Esophagus muscularis mucosa (tissue), 4 donors: Measurements from ENCODE around the gene UTS2B. TPM values are rescaled to one million over a fixed set of nuclear protein-coding genes. Genes with fewer than 3 reads are reported as not detected.

ENCODE experiments used
- DNase-seq: peaks from one replicate; pipeline ENCODE4 v3.0.0-alpha.2; 2017; ENCODE audit errors: extremely low spot score
- H3K27ac ChIP-seq, 4 donors: fragments of 200-600 bp; sonication (generic); replicated peaks in 1 of 4; 1 replicate in 3 of 4; 2 replicates in 1 of 4; pipeline ENCODE4 v1.5.1; 2016 to 2019; ENCODE audit warnings: mild to moderate bottlenecking in 1 of 4
- H3K27me3 ChIP-seq, 4 donors: fragments of 200-600 bp; sonication (generic); one replicate each; pipeline versions ENCODE4 v1.5.1 to v1.6.0; 2016 to 2019
- H3K36me3 ChIP-seq, 4 donors: fragments of 200-600 bp; sonication (generic); one replicate each; pipeline ENCODE4 v1.5.1; 2016 to 2019
- H3K4me1 ChIP-seq, 4 donors: fragments of 200-600 bp; sonication (generic); one replicate each; pipeline ENCODE4 v1.5.1; 2016 to 2019
- H3K4me3 ChIP-seq, 4 donors: fragments of 200-600 bp; sonication (generic); 1 replicate in 2 of 4; 2 replicates in 2 of 4; pipeline ENCODE4 v1.5.1; 2016 to 2019; ENCODE audit warnings: mild to moderate bottlenecking in 4 of 4, moderate library complexity in 1 of 4
- H3K9me3 ChIP-seq, 4 donors: fragments of 200-600 bp; sonication (generic); 1 replicate in 3 of 4; 2 replicates in 1 of 4; pipeline ENCODE4 v1.5.1; 2016 to 2019
- EP300 ChIP-seq: sonication (generic); formaldehyde crosslinking; IDR thresholded peaks from one replicate; pipeline ENCODE4 v1.6.1; 2017; ENCODE audit warnings: antibody characterized with exemption
- POLR2A ChIP-seq: fragments of 450-650 bp; IDR thresholded peaks from one replicate; pipeline ENCODE4 v1.6.1; 2017; ENCODE audit warnings: antibody characterized with exemption, moderate library complexity, mild to moderate bottlenecking, low read depth
- POLR2AphosphoS5 ChIP-seq, 2 donors: sonication (generic); formaldehyde crosslinking; IDR thresholded peaks; one replicate each; pipeline ENCODE4 v1.6.1; 2017; ENCODE audit warnings: antibody characterized with exemption in 2 of 2
- WGBS: methylation state at CpG from one replicate; pipeline ENCODE4 v1.1.5; 2018; 5-methylcytosine and 5-hydroxymethylcytosine counted together
- intact Hi-C: fragments of 100-400 bp; cut with DNase I; formaldehyde crosslinking; loops from one replicate; pipeline ENCODE4 v1.15.1; 2023
- total RNA-seq, 4 donors: library from RNA; depleted of rRNA; stranded (reverse); fragments of >200 nt; gene quantifications; one replicate each; pipeline versions ENCODE4 v1.1.0 to v1.2.1, GENCODE V29; 2016
- TF ChIP-seq, protein P1 (sequence below), 3 experiments: fragments of 200-600 bp in 2 of 3; fragments of 450-650 bp in 1 of 3; sonication (generic) in 2 of 3; IDR thresholded peaks; one replicate each; pipeline ENCODE4 v1.5.1; 2017 to 2019; ENCODE audit warnings: antibody characterized with exemption in 3 of 3, mild to moderate bottlenecking in 2 of 3, moderate library complexity in 1 of 3

The UTS2B gene
- total RNA-seq, 4 donors from 2014 or later = 0.65 to 1.2 TPM; not detected in 2

DNA sequence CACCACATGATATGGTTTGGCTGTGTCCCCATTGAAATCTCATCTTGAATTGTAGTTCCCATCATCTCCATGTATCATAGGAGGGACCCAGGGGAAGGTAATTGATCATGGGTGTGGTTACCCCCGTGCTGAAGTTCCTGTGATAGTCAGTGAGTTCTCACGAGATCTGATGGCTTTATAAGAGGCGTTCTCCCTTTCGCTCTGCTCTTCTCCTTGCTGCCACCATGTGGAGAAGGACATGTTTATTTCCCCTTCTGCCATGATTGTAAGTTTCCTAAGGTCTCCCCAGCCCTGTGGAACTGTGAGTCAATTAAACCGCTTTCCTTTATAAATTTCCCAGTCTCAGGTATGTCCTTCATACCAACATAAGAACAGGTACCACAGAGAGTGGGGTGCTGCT, 109.4 kb downstream of the UTS2B start:
- WGBS = 78% methylated on average over 5 of the region's 5 CpGs
- no peak for DNase-seq

DNA sequence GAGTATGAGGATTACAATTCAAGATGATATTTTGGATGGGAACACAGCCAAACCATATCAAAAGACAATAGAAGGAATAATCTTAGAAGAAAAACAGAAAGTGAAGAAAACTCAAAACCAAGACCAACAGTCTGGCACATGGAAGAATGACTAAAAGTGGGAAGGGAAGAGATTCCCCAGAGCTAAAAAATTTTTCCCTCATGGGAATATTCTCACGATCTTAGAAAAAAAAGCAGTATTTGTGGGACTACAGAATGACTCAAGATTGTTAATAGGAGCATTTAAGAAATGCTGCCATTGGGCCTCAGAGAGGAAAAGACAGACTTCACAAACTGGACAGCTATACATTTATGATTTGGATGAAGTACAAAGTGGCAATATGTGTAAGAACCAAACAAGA, 113.0 kb downstream of the UTS2B start:
- intact Hi-C loops = no loop called here
- Histone ChIP-seq H3K4me1 (no peaks in the 10 kb centered on the region), H3K27ac (no peak overlapping the region), H3K36me3 (no peaks in the 10 kb centered on the region), H3K4me3 (no peak overlapping the region), H3K9me3 (no peaks in the 10 kb centered on the region), H3K27me3 (no peaks in the 10 kb centered on the region)
- WGBS = 73% methylated on average over 1 of the region's 1 CpG
- TF ChIP-seq, protein P1, sequence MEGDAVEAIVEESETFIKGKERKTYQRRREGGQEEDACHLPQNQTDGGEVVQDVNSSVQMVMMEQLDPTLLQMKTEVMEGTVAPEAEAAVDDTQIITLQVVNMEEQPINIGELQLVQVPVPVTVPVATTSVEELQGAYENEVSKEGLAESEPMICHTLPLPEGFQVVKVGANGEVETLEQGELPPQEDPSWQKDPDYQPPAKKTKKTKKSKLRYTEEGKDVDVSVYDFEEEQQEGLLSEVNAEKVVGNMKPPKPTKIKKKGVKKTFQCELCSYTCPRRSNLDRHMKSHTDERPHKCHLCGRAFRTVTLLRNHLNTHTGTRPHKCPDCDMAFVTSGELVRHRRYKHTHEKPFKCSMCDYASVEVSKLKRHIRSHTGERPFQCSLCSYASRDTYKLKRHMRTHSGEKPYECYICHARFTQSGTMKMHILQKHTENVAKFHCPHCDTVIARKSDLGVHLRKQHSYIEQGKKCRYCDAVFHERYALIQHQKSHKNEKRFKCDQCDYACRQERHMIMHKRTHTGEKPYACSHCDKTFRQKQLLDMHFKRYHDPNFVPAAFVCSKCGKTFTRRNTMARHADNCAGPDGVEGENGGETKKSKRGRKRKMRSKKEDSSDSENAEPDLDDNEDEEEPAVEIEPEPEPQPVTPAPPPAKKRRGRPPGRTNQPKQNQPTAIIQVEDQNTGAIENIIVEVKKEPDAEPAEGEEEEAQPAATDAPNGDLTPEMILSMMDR (IDR thresholded peaks at IDR 0.05) = no peak
- TF ChIP-seq POLR2AphosphoS5 (IDR thresholded peaks at IDR 0.05) = no peak
- TF ChIP-seq POLR2A = no peak
- no peak for TF ChIP-seq EP300
- no peak for DNase-seq

More for the DNA sequence above, 109.4 kb downstream of the UTS2B start:
- no peaks in the 10 kb centered on the region for H3K27me3 ChIP-seq
- no peaks in the 10 kb centered on the region for H3K4me1 ChIP-seq
- intact Hi-C loops = no loop called here
- no peaks in the 10 kb centered on the region for H3K36me3 ChIP-seq
- no peak overlapping the region for H3K27ac ChIP-seq
- no peaks in the 10 kb centered on the region for H3K9me3 ChIP-seq
- no peak overlapping the region for H3K4me3 ChIP-seq
- TF ChIP-seq POLR2A (no peak), EP300 (no peak), POLR2AphosphoS5 (IDR thresholded peaks at IDR 0.05) (no peak)
- TF ChIP-seq, protein P1 (IDR thresholded peaks at IDR 0.05) = no peak

Other genes starting within 250 kb of the UTS2B start
- gene OSTN, start 131.3 kb downstream of the UTS2B start, total RNA-seq = not detected
- gene CCDC50, start 1.1 kb downstream of the UTS2B start, total RNA-seq = 100 to 1,000 TPM; 141 to 192 (median 165) TPM
- gene PYDC2, start 130.6 kb upstream of the UTS2B start, total RNA-seq = not detected